Midbrain (tissue), 1 donor: Measurements from ENCODE around the gene HSPA12B.
"Not testable (repeated sequence)": the region's sequence is repeated elsewhere in the genome, so short reads cannot be mapped to it uniquely, and the experiment has no call there.

Experiments used
- DNase-seq: peaks from one replicate; lab custom pipeline; 2025; lab: John Stamatoyannopoulos, UW

The HSPA12B gene

GRCh38 chr20:3787324-3788014 lies 55.0 kb downstream of the HSPA12B start:
- DNase-seq = no peak

GRCh38 chr20:3788685-3789155 lies 56.2 kb downstream of the HSPA12B start:
- DNase-seq = no peak

GRCh38 chr20:3789201-3789600 lies 56.7 kb downstream of the HSPA12B start:
- DNase-seq = not testable (repeated sequence)

GRCh38 chr20:3794168-3794567 lies 61.7 kb downstream of the HSPA12B start:
- DNase-seq = not testable (repeated sequence)

GRCh38 chr20:3794701-3795420 lies 62.4 kb downstream of the HSPA12B start:
- no peak for DNase-seq

GRCh38 chr20:3795511-3796468 lies 63.3 kb downstream of the HSPA12B start, which contains the start of gene CDC25B:
TSS of gene CDC25B (plus strand) at chr20:3796310. CDS start at chr20:3796532, 222 bp downstream.
- DNase-seq = peak; percentile 93

GRCh38 chr20:3796477-3797225 lies 64.2 kb downstream of the HSPA12B start:
- no peak for DNase-seq

GRCh38 chr20:3797226-3797545 lies 64.7 kb downstream of the HSPA12B start:
- no peak for DNase-seq

- DNase-seq = no peak
These were observed 65.3 kb downstream of the HSPA12B start for GRCh38 chr20:3797592-3798372.

- peak; percentile 13 for DNase-seq
These were observed 65.9 kb downstream of the HSPA12B start for GRCh38 chr20:3798373-3798768.

GRCh38 chr20:3798908-3799248 lies 66.4 kb downstream of the HSPA12B start:
- DNase-seq = no peak

GRCh38 chr20:3800256-3800877 lies 67.9 kb downstream of the HSPA12B start:
- no peak for DNase-seq

- no peak for DNase-seq
These were observed 68.4 kb downstream of the HSPA12B start for GRCh38 chr20:3800878-3801260.

GRCh38 chr20:3801299-3801698 lies 68.8 kb downstream of the HSPA12B start:
- DNase-seq = no peak

- DNase-seq = no peak
These were observed 69.4 kb downstream of the HSPA12B start for GRCh38 chr20:3801846-3802245.
